Testis (tissue), 2 donors: ENCODE data around the gene LMBRD2.

Experiments
- POLR2A ChIP-seq: fragments of 450-650 bp; IDR thresholded peaks from one replicate; pipeline ENCODE4 v1.6.1; 2017; ENCODE audit warnings: antibody characterized with exemption, mild to moderate bottlenecking, moderate library complexity
- TF ChIP-seq, protein P1 (sequence below), 3 experiments: fragments of 450-650 bp in 2 of 3; fragments of 200-600 bp in 1 of 3; sonication (generic) in 1 of 3; IDR thresholded peaks; one replicate each; pipeline ENCODE4 v1.5.1; 2016 to 2019; ENCODE audit warnings: antibody characterized with exemption in 3 of 3, mild to moderate bottlenecking in 2 of 3, moderate library complexity in 1 of 3

DNA sequence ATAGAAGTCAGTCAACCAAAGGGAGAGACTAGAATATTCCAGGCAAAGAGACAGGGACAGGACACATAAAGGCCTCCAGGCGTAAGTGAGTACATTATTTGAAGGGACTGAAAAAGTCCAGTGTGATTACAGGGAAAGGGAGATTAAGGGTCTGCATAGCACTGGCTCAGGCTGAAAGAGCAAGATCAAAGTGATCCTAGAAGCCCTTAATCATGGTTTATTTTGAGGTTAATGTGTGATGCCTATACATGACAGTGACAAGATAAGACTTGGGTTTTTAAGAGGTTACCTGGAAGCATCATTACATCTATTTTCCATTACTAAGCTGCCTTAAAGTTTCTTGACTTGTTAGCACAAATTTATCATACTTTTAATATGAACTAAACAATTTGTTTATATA lies 25.8 kb downstream of the LMBRD2 start:
- TF ChIP-seq, protein P1, sequence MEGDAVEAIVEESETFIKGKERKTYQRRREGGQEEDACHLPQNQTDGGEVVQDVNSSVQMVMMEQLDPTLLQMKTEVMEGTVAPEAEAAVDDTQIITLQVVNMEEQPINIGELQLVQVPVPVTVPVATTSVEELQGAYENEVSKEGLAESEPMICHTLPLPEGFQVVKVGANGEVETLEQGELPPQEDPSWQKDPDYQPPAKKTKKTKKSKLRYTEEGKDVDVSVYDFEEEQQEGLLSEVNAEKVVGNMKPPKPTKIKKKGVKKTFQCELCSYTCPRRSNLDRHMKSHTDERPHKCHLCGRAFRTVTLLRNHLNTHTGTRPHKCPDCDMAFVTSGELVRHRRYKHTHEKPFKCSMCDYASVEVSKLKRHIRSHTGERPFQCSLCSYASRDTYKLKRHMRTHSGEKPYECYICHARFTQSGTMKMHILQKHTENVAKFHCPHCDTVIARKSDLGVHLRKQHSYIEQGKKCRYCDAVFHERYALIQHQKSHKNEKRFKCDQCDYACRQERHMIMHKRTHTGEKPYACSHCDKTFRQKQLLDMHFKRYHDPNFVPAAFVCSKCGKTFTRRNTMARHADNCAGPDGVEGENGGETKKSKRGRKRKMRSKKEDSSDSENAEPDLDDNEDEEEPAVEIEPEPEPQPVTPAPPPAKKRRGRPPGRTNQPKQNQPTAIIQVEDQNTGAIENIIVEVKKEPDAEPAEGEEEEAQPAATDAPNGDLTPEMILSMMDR (IDR thresholded peaks at IDR 0.05) = no peak
- no peak for TF ChIP-seq POLR2A
